HUES48 (cell line): ENCODE results near the gene PLAAT2.

Source experiments
- H3K27ac ChIP-seq: one replicate; pipeline ENCODE4 v1.7.0; 2013; ENCODE audit warnings: low read depth, low read length, inconsistent platforms
- H3K27me3 ChIP-seq: 2 replicates; pipeline ENCODE4 v1.6.1; 2013; ENCODE audit warnings: mild to moderate bottlenecking, low read length; ENCODE audit not compliant: control insufficient read depth, insufficient read depth
- H3K36me3 ChIP-seq: 2 replicates; pipeline ENCODE4 v1.6.1; 2013; ENCODE audit warnings: low read length; ENCODE audit not compliant: control insufficient read depth, insufficient read depth
- H3K4me1 ChIP-seq: 2 replicates; pipeline ENCODE4 v1.6.1; 2013; ENCODE audit warnings: mild to moderate bottlenecking, low read length; ENCODE audit not compliant: control insufficient read depth, insufficient read depth
- H3K4me3 ChIP-seq: 2 replicates; pipeline ENCODE4 v1.5.1; 2013; ENCODE audit warnings: mild to moderate bottlenecking, low read depth, low read length
- H3K9ac ChIP-seq: 2 replicates; pipeline ENCODE4 v1.6.1; 2013; ENCODE audit warnings: mild to moderate bottlenecking, low read depth, low read length, moderate library complexity
- H3K9me3 ChIP-seq: 2 replicates; pipeline ENCODE4 v1.6.1; 2013; ENCODE audit warnings: low read length; ENCODE audit not compliant: control insufficient read depth, insufficient read depth

Gene PLAAT2

DNA sequence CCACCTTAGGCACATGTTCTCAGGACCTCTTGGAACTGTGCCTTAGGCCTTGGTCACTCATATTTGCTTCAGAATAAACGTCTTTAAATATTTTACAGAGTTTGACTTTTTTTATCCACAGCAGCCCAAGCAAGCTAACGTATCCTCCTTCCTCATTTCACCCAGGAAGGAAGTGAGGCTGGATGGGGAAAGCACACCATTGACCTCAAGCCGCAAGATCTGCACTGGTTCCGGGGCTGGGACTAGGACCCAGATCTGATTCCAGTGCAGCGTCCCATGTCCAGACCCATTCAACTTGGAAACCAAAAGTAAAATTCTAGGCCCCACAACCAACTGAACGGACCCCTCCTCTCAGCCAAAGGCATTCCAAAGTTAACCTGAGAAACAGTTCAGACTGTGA, 59.7 kb downstream of the PLAAT2 start:
- H3K9ac ChIP-seq = no peak overlapping the region
- no peak overlapping the region for H3K27ac ChIP-seq
- 0 out of 2 replicates have a peak overlapping the region, but pooled peaks have one; percentile 7 for H3K4me3 ChIP-seq
- H3K27me3 ChIP-seq = no peaks in the 10 kb centered on the region
- peaks cover 17% of the 10 kb centered on the region for H3K9me3 ChIP-seq
- H3K36me3 ChIP-seq = no peaks in the 10 kb centered on the region
- peaks cover 26% of the 10 kb centered on the region for H3K4me1 ChIP-seq
